ENCODE measurements around the gene KLHDC3. TPM values are rescaled to one million over a fixed set of nuclear protein-coding genes. Genes with fewer than 3 reads are reported as not detected.

Gene KLHDC3
- total and polyA plus RNA-seq, 9 of the 15 experiments (the other 6 are each of a cell fraction or from before 2014, with no cell fraction given), result 4.5 to 171 (median 107) TPM

- TF ChIP-seq FOXP4 (CRISPR knock-in tag; IDR thresholded peaks at IDR 0.05; ENCODE audit: borderline replicate concordance) (no peak; the same call in 1 of the 2 replicates), ZNF592 (IDR thresholded peaks at IDR 0.05) (no peak), KAT2B (IDR thresholded peaks at IDR 0.05; ENCODE audit: low read depth, low read length) (no peak), DNMT1 (IDR thresholded peaks at IDR 0.05) (no peak), MCM2 (IDR thresholded peaks at IDR 0.05; ENCODE audit: low read depth) (no peak), MBD1 (CRISPR knock-in tag; IDR thresholded peaks at IDR 0.05) (no peak), ZNF668 (CRISPR knock-in tag; IDR thresholded peaks at IDR 0.05) (no peak), ARID4B (CRISPR knock-in tag; IDR thresholded peaks at IDR 0.05) (peak; percentile 88), MLX (CRISPR knock-in tag; conservative IDR thresholded peaks at IDR 0.05) (no peak), TAL1 (IDR thresholded peaks at IDR 0.05) (no peak), ZNF197 (CRISPR knock-in tag; IDR thresholded peaks at IDR 0.05; ENCODE audit: low read depth) (no peak), CREM (IDR thresholded peaks at IDR 0.05; ENCODE audit: low read depth) (peak; percentile 100), POLR2A (conservative IDR thresholded peaks at IDR 0.05) (peak; percentile 97), ZNF140 (CRISPR knock-in tag; IDR thresholded peaks at IDR 0.05) (no peak)
These were observed 45.4 kb downstream of the KLHDC3 start, which contains the start of the genes KLC4 and MRPL2 (continued) for GRCh38 chr6:43059168-43060033.
